T-helper 2 cell treated with Interferon-gamma antibody and Interleukin-4, amounts not matched to agents 100 ng/mL and 5 ng/mL, for 36 hours (primary cell): ENCODE data around the gene LIF. TPM values are rescaled to one million over a fixed set of nuclear protein-coding genes. Genes with fewer than 3 reads are reported as not detected.

ENCODE experiments used
- intact Hi-C: fragments of 100-400 bp; cut with micrococcal nuclease; formaldehyde crosslinking; loops from one replicate; pipeline ENCODE4 v1.15.1; 2023
- total RNA-seq: library from RNA; stranded (reverse); gene quantifications from 2 replicates; pipeline ENCODE4 v1.2.3, GENCODE V29; 2022

The LIF gene
- total RNA-seq = 502 and 522 TPM in 2 replicates

- intact Hi-C loops = loop anchor here (1.0 to 5.0 kb wide), 3 partner anchors 21 to 142 kb away; no protein-coding TSS in a partner anchor
These were observed at the start of gene LIF for GRCh38 chr22:30245985-30246813. TSS of gene LIF (minus strand) at chr22:30246759. CDS start at chr22:30246695, 64 bp downstream.

GRCh38 chr22:30296324-30296723 is 49.8 kb upstream of the LIF start:
- intact Hi-C loops = no loop called here

DNA sequence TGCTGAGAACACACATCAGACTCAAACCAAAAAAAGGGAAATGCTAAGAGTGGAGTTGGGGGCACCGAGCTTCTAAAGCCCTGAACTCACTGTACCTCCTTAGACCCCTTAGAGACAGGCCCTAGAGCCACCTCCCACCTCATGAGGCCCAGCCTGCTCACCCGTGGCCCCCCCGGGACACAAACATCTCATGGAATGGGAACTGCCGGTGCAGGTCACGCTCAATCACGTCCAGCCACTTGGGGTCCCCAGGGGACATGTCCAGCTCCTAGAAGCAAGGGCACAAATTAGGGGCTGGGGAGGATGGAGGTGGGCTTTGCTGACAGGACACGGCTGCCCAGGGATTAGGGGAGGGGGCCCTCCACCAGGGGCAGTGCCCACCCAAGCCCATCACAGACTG is 49.0 kb upstream of the LIF start:
- intact Hi-C loops = no loop called here

GRCh38 chr22:30294830-30295229 is 48.3 kb upstream of the LIF start:
- intact Hi-C loops = no loop called here

DNA sequence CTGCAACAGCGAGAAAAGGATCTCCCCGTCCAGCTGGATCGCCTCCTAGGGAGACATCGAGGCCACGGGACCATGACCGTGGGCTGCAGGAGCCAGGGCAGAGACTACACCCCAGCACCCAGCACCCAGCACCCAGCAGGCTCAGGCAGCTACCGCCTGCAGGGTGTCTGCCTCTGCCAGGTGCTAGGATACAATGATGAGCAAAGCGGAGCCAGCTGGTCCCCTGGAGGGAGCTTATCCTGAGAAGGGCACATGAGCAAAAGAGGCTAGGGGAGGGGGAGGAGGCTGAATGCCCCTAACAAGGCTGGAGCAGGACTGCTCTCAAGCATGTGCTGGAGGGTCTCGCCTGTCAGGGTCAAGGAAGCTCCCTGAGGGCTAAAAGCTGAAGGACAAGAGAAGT is 47.5 kb upstream of the LIF start:
- intact Hi-C loops = no loop called here

GRCh38 chr22:30293026-30293425 is 46.5 kb upstream of the LIF start:
- intact Hi-C loops = no loop called here

GRCh38 chr22:30292069-30292970 is 45.8 kb upstream of the LIF start:
- intact Hi-C loops = no loop called here

DNA sequence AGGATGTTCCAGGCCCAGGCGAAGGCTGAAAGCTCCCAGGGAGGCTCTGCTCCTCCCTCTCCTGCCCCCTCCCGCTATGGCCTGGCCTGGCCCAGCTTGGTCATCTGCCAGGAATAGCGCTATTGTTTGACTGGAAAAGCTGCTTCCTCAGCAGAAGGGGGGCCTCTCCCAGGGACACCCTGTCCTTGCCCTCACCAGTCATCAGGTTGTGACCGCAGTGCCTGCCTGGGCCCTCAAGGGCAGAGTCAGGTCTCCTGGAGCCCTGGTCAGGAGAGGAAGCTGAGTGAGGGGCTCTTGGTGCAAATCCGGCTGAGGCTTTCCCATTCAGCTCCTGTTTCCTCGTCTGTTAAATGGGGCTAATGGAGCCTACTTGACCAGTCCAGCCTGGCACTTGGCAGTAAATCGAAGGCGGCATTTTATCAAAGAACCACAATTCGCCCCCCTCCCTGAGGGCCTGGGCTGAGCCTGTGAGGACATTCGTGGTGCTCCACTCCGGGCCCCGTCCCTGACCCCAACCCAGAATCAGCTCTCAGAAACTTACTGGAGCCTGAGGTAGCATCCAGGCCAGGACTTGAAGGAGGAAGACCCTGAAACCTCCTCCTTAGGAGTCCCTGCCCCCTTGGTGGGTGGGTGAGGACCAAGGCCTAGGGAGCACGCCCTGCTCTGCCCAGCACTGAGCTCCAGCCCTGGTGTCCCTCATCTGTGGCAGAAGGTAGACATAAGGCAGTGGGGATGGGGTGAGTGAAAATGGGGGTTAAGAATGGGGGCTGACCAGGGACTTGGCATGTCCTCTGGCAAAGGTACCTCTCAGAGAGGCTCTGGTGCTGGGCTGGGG is 44.7 kb upstream of the LIF start:
- intact Hi-C loops = no loop called here

GRCh38 chr22:30290342-30291057 is 43.9 kb upstream of the LIF start:
- intact Hi-C loops = no loop called here

DNA sequence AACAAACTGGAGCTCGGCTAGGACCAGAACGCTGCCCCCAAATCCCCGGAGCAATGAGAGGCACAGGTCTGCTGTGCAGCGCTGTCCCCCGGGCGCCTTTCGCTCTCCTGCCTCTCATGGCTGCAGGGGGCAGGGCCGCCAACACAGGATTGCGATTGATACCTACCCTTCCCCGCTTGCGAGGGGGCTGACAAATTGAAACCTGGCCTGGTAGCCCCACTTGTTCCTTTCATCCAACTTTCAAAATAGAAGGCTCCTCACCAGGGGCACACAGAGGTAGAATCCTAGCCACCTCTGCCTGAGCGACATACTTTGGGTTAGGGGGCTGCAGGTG is 43.4 kb upstream of the LIF start:
- intact Hi-C loops = loop anchor here (1.0 to 2.0 kb wide), 5 partner anchors 16 to 1003 kb away; partner anchors contain the start of genes PIK3IP1 and SF3A1

DNA sequence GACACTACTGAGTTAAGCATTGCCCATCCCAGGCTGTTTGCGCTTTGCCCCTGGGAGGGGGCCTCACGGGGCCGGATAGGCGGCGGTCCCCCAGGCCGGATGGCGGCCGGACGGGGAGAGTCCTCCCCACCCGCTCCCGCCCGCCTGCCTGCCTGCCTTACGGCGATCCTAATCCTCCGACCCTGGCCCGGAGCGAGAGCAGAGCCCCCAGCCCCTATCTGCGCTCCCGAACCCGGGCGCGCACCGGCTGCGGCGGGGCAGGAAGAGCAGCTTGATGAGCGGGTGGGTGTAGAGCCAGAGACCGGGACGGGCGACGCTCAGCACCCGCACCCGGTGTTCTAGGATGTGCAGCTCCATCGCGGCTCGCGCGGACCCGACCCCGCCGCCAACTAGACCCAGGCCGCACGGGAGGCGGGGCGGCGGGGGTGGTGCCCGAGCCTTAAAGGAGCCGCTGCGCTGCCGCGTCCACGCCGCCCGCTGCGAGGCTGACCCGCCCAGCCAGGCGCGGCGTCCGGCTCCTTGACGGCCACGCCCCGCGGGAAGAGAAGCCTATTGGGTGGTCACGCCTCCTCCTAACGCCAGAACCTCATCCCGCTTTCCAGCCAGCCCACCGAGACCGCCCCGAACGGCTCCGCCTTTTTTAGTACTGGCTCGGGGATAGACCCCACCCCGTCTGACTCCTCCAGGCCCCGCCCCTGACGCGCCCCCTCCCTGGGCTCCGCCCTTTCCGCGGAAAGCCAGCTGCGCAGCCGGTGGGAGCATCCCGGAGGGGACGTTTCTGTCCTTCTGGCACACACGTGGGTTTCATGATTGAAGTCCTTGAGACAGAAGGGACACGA is 42.8 kb upstream of the LIF start, which contains the start of gene CASTOR1:
Gene CASTOR1, minus strand, starts transcription at position 365 of the 839 bp plus-strand sequence. Its CDS starts 8 bp downstream, at position 357.
- intact Hi-C loops = loop anchor here (1.0 to 2.0 kb wide), 5 partner anchors 17 to 1003 kb away; partner anchors contain the start of genes PIK3IP1 and SF3A1

GRCh38 chr22:30288419-30289140 is 42.0 kb upstream of the LIF start:
- intact Hi-C loops = loop anchor here (1.0 to 2.0 kb wide), 5 partner anchors 18 to 1004 kb away; partner anchors contain the start of genes PIK3IP1 and SF3A1

GRCh38 chr22:30287648-30288418 is 41.3 kb upstream of the LIF start:
- intact Hi-C loops = loop anchor here (1.0 to 2.0 kb wide), 4 partner anchors 21 to 1005 kb away; partner anchors contain the start of genes PIK3IP1 and RNF215

DNA sequence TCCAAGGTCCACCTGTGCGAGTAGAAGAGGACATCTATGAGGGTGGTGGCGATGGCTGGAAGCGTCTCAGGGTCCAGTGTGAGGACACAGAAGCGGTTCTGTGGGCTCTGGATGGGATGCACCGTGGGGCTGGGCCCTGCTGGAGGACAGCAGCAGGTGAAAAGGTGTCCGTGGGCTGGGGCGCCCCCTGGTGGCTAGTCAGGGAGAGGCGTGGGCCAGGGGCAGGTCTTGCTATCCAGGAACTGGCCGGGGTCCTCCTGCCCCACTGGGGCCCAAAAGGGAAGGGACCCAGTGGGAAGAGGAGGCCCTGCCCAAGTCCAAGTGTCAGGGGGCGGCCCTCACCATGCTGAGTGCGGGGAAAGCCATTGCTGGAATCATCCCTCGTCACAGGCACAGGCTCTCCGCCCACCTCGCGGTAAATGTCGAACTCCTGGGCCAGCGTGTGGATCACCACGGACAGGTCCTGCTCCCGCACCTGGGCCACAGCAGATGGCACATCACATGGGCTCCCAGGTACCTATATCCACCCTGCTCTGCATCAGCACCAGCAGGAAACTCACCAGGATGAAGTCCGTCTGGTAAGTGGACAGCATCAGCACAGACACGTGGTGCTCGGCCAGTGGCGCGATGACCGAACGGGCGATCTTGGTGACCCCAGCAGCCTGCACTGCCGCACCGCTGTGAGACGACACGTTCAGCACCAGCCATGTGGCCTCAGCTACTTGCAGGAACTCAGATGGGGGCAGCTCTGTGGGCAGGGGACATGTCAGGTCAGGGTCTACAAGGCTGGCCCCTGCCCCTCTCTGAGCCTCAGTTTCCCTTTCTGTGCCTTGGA is 40.5 kb upstream of the LIF start:
- intact Hi-C loops = loop anchor here (1.0 kb wide), 3 partner anchors 20 to 198 kb away; partner anchors contain the start of gene RNF215

- intact Hi-C loops = no loop called here
These were observed 39.8 kb upstream of the LIF start for GRCh38 chr22:30286331-30286730.

DNA sequence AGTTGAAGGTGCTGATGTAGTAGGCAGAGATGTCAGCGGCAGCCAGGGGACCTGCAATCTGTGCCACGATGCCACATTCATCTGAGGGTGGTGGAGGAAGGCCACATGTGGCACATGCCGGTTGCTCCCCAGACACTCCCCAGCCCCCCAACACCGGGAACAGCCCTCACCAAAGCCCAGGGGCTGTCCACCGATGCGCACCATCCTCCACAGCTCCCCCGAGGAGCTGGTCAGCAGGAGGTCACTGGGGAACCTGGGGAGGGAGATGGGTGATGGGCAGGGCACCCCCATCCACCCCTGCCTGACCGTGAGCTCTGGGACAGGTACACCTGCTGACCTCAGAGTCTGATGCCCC is 39.3 kb upstream of the LIF start:
- intact Hi-C loops = no loop called here
